Sigmoid colon (tissue), 7 donors: ENCODE data around the gene COIL. TPM values are rescaled to one million over a fixed set of nuclear protein-coding genes. Genes with fewer than 3 reads are reported as not detected.

Source experiments
- DNase-seq: peaks from one replicate; pipeline ENCODE4 v3.0.0-alpha.2; 2019
- H3K27ac ChIP-seq, 4 donors: fragments of 200-600 bp; sonication (generic); one replicate each; pipeline ENCODE4 v1.5.1; 2016 to 2019; ENCODE audit warnings: mild to moderate bottlenecking in 1 of 4
- H3K27me3 ChIP-seq, 3 donors: fragments of 200-600 bp; sonication (generic); one replicate each; pipeline ENCODE4 v1.5.1; 2019; ENCODE audit warnings: mild to moderate bottlenecking in 1 of 3
- H3K36me3 ChIP-seq, 4 donors: fragments of 200-600 bp; sonication (generic); one replicate each; pipeline ENCODE4 v1.5.1; 2016 to 2019
- H3K4me1 ChIP-seq, 4 donors: fragments of 200-600 bp; sonication (generic); one replicate each; pipeline ENCODE4 v1.5.1; 2017 to 2019
- H3K4me3 ChIP-seq, 4 donors: fragments of 200-600 bp; sonication (generic); one replicate each; pipeline ENCODE4 v1.5.1; 2017 to 2019; ENCODE audit warnings: mild to moderate bottlenecking in 2 of 4, moderate library complexity in 1 of 4
- H3K9me3 ChIP-seq, 4 donors: fragments of 200-600 bp in 3 of 4; sonication (generic) in 3 of 4; one replicate each; pipeline versions ENCODE4 v1.5.1 to v1.6.1; 2013 to 2019
- EP300 ChIP-seq, 4 donors: sonication (generic); formaldehyde crosslinking; IDR thresholded peaks; one replicate each; pipeline ENCODE4 v1.6.1; 2017; ENCODE audit warnings: antibody characterized with exemption in 4 of 4
- POLR2A ChIP-seq, 2 donors: fragments of 450-650 bp; IDR thresholded peaks; one replicate each; pipeline ENCODE4 v1.6.1; 2016; ENCODE audit warnings: antibody characterized with exemption in 2 of 2, mild to moderate bottlenecking in 2 of 2, moderate library complexity in 2 of 2
- POLR2AphosphoS5 ChIP-seq, 4 donors: sonication (generic); formaldehyde crosslinking; IDR thresholded peaks; one replicate each; pipeline ENCODE4 v1.6.1; 2017; ENCODE audit warnings: antibody characterized with exemption in 4 of 4
- WGBS, 2 donors: extraction: QIAGEN DNeasy Blood & Tissue Kit; methylation state at CpG; one replicate each; pipeline ENCODE4 v1.1.7; 2013; 5-methylcytosine and 5-hydroxymethylcytosine counted together
- intact Hi-C: fragments of 100-400 bp; cut with DNase I; formaldehyde crosslinking; loops from one replicate; pipeline ENCODE4 v1.15.1; 2023
- polyA plus RNA-seq, 3 donors: library from polyadenylated mRNA; stranded (reverse); fragments of 200-250 nt; gene quantifications; one replicate each; pipeline ENCODE4 v1.2.3, GENCODE V29; 2013
- total RNA-seq, 4 donors: library from RNA; depleted of rRNA; stranded (reverse); fragments of >200 nt; gene quantifications; one replicate each; pipeline ENCODE4 v1.1.0, GENCODE V29; 2016
- TF ChIP-seq, protein P1 (sequence below), 4 experiments: fragments of 450-650 bp in 3 of 4; fragments of 200-600 bp in 1 of 4; IDR thresholded peaks; one replicate each; pipeline ENCODE4 v1.5.1; 2016 to 2019; ENCODE audit warnings: antibody characterized with exemption in 4 of 4, mild to moderate bottlenecking in 3 of 4, moderate library complexity in 2 of 4
- donor health status: healthy with polysubstance abuse.
- donor health status: Bipolar disorder and iron deficiency.
- donor health status: healthy.

COIL gene
- total and polyA plus RNA-seq, 7 donors = 8.3 to 15.1 (median 11.8) TPM

DNA sequence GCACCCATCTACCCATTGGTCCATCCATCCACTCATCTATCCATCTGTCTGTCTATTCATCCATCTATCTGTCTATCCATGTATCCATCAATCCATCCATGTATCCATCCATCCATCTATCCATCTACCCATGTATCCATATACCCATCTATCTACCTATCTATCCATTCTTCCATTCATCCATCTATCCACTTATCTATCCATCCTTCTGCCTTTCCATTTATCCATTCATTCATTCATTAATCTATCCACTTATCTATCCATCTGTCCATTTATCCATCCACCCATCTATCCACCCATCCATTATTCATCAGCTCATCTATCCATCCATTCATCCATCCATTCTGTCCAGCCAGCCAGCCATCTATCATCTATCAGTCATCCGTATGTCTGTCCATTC, 68.5 kb downstream of the COIL start:
- TF ChIP-seq POLR2A (IDR thresholded peaks at IDR 0.05) (no peak), POLR2AphosphoS5 (IDR thresholded peaks at IDR 0.05) (no peak), EP300 (IDR thresholded peaks at IDR 0.05) (no peak)
- TF ChIP-seq, protein P1, sequence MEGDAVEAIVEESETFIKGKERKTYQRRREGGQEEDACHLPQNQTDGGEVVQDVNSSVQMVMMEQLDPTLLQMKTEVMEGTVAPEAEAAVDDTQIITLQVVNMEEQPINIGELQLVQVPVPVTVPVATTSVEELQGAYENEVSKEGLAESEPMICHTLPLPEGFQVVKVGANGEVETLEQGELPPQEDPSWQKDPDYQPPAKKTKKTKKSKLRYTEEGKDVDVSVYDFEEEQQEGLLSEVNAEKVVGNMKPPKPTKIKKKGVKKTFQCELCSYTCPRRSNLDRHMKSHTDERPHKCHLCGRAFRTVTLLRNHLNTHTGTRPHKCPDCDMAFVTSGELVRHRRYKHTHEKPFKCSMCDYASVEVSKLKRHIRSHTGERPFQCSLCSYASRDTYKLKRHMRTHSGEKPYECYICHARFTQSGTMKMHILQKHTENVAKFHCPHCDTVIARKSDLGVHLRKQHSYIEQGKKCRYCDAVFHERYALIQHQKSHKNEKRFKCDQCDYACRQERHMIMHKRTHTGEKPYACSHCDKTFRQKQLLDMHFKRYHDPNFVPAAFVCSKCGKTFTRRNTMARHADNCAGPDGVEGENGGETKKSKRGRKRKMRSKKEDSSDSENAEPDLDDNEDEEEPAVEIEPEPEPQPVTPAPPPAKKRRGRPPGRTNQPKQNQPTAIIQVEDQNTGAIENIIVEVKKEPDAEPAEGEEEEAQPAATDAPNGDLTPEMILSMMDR (IDR thresholded peaks at IDR 0.05) = no peak
- Histone ChIP-seq H3K4me1 (no peaks in the 10 kb centered on the region), H3K27ac (no peak overlapping the region), H3K36me3 (peaks cover 7 to 88% (median 42%) of the 10 kb centered on the region in 4 donors), H3K27me3 (no peaks in the 10 kb centered on the region), H3K4me3 (no peak overlapping the region), H3K9me3 (no peaks in the 10 kb centered on the region)
- intact Hi-C loops = loop anchor here (5.0 kb wide), 1 partner anchor 45 kb away; no protein-coding TSS in a partner anchor
- DNase-seq = no peak
- 97 to 98% methylated on average over 1 of the region's 1 CpG for WGBS, 2 donors

DNA sequence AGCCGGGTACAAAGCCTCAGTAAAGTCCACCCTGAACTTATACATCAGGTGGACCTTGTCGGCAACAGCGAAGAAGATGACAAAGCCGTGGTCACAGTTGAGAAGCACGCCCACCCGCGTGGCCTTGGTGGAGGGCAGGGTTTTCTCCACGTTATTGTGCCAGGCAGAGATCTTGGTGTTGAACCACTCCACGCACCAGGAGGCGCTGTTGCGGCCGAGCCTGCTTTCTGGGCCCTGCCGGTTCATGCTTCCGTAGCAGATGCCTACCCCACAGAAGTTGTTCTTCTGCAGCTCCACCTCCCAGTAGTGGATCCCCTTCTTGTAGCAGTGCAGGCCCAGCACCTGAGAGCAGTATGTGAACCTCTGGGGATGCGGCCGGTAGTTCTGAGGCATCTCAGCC, 69.1 kb downstream of the COIL start:
- 88 to 93% methylated on average over 16 of the region's 16 CpGs for WGBS, 2 donors
- Histone ChIP-seq H3K9me3 (no peaks in the 10 kb centered on the region), H3K4me1 (no peaks in the 10 kb centered on the region), H3K27me3 (no peaks in the 10 kb centered on the region), H3K36me3 (peaks cover 7 to 83% (median 42%) of the 10 kb centered on the region in 4 donors), H3K4me3 (no peak overlapping the region), H3K27ac (no peak overlapping the region)
- TF ChIP-seq EP300 (IDR thresholded peaks at IDR 0.05) = no peak
- no peak for TF ChIP-seq POLR2AphosphoS5 (IDR thresholded peaks at IDR 0.05)
- TF ChIP-seq, protein P1 (IDR thresholded peaks at IDR 0.05) = peak in 2 of 4 experiments; percentile 24 to 31
- TF ChIP-seq POLR2A (IDR thresholded peaks at IDR 0.05) = no peak
- intact Hi-C loops = loop anchor here (5.0 kb wide), 1 partner anchor 46 kb away; no protein-coding TSS in a partner anchor
- DNase-seq = no peak

DNA sequence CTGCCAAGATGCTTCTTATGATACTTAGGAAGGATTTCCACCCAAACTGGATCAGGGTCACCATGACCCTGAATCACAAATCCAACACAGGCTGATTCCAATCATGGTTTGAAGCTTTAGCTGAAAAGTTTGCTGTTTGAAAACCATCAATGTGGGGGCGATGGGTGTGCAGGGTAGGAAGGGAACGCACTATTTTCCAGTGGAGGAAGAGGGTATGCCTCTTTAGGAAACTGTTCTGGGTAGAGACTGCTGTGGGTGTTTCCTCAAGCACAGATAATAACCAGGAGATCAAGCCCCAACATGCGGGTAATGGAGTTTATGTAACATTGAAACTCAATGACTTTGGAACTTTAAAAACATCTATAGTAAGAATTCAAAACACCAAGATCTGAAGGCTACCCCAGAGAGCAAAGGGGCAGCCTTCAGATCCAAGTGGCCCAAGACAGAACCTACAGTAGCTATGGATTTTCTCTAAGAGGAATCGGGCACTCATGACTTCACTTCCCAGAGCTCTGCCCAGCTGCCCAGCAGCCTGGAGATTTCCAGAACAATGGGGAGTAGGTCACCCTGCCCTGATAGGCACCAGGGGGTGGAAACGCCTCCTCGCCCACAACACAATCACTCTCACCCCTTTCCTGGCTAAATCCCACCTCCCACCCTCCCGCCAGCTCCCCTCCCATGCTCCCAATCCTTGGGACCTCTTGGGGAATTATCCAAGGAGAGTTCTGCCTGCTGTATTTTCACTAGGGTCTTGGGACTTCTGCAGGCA, 69.8 kb downstream of the COIL start:
- no peak overlapping the region for H3K4me3 ChIP-seq
- no peaks in the 10 kb centered on the region for H3K4me1 ChIP-seq
- intact Hi-C loops = loop anchor here (5.0 kb wide), 1 partner anchor 46 kb away; no protein-coding TSS in a partner anchor

DNA sequence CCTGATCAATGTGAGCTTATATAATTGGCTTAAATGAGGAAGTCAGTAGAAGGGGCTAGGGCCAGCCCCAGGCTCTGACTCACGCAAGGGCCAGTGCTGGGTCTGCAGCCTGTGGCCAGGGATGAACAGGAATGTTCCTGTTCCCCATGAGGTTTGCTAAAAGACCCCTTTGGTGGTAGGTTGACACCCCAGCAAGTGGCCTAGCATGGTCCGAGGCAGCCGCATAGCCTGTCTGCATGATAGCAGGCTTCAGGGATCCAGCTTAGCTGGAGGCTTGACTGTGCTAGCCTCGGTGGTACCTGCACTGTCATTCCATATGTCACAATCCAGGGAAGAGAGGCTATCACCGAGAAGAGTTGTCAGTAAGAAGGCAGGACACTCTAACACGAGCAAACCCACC, 70.5 kb downstream of the COIL start:
- intact Hi-C loops = loop anchor here (5.0 kb wide), 1 partner anchor 47 kb away; no protein-coding TSS in a partner anchor
- 96 to 98% methylated on average over 6 of the region's 6 CpGs for WGBS, 2 donors
- peaks cover 7 to 69% (median 35%) of the 10 kb centered on the region in 4 donors for H3K36me3 ChIP-seq

More for the DNA sequence above, 69.8 kb downstream of the COIL start:
- Histone ChIP-seq H3K27me3 (no peaks in the 10 kb centered on the region), H3K9me3 (no peaks in the 10 kb centered on the region), H3K27ac (no peak overlapping the region), H3K36me3 (peaks cover 7 to 76% (median 42%) of the 10 kb centered on the region in 4 donors)
- TF ChIP-seq POLR2AphosphoS5 (IDR thresholded peaks at IDR 0.05) = no peak
- TF ChIP-seq, protein P1 (IDR thresholded peaks at IDR 0.05) = no peak
- TF ChIP-seq POLR2A (IDR thresholded peaks at IDR 0.05) = no peak
- TF ChIP-seq EP300 (IDR thresholded peaks at IDR 0.05) = no peak
- no peak for DNase-seq
- WGBS, 2 donors = 95 to 96% methylated on average over 7 of the region's 7 CpGs

More for the DNA sequence above, 70.5 kb downstream of the COIL start:
- no peak overlapping the region for H3K4me3 ChIP-seq
- H3K27ac ChIP-seq = no peak overlapping the region
- DNase-seq = no peak
- no peaks in the 10 kb centered on the region for H3K9me3 ChIP-seq
- TF ChIP-seq, protein P1 (IDR thresholded peaks at IDR 0.05) = no peak
- no peak for TF ChIP-seq POLR2AphosphoS5 (IDR thresholded peaks at IDR 0.05)
- no peak for TF ChIP-seq POLR2A (IDR thresholded peaks at IDR 0.05)
- TF ChIP-seq EP300 (IDR thresholded peaks at IDR 0.05) = no peak
- no peaks in the 10 kb centered on the region for H3K4me1 ChIP-seq
- H3K27me3 ChIP-seq = no peaks in the 10 kb centered on the region

Other genes starting within 250 kb of the COIL start
- gene C17orf67, start 127.1 kb downstream of the COIL start, total RNA-seq = 1 to 10 TPM; 1.8 to 2.8 (median 2.1) TPM
- gene C17orf67, start 127.1 kb downstream of the COIL start, polyA plus RNA-seq = 1 to 10 TPM in 1 of 3 donors, under 1 TPM in 1, not detected in 1; 0.99 to 1.4 TPM
- 10 to 100 TPM; 20.3 to 33.8 (median 29.2) TPM for gene DGKE, start 126.9 kb downstream of the COIL start, total RNA-seq
- gene DGKE, start 126.9 kb downstream of the COIL start, polyA plus RNA-seq = 1 to 10 TPM in 1 of 3 donors, under 1 TPM in 2; 0.60 to 2.5 (median 0.92) TPM
- gene TRIM25, start 47.0 kb downstream of the COIL start, total RNA-seq = 10 to 100 TPM; 12.1 to 37.1 (median 19.9) TPM
- 10 to 100 TPM; 10.8 to 51.6 (median 31.9) TPM for gene TRIM25, start 47.0 kb downstream of the COIL start, polyA plus RNA-seq
- 100 to 1,000 TPM in 1 of 4 donors, 10 to 100 TPM in 3; 77.8 to 141 (median 85.6) TPM for gene SCPEP1, start 17.1 kb upstream of the COIL start, total RNA-seq
- 10 to 100 TPM; 19.8 to 39.7 (median 31.4) TPM for gene SCPEP1, start 17.1 kb upstream of the COIL start, polyA plus RNA-seq
- gene AKAP1, start 124.2 kb upstream of the COIL start, total RNA-seq = 100 to 1,000 TPM in 3 of 4 donors, 10 to 100 TPM in 1; 78.9 to 126 (median 108) TPM
- 10 to 100 TPM; 12.7 to 75.3 (median 16.2) TPM for gene AKAP1, start 124.2 kb upstream of the COIL start, polyA plus RNA-seq